ENCODE measurements around the gene PTPRN2.
"Not testable (repeated sequence)": the region's sequence is repeated elsewhere in the genome, so short reads cannot be mapped to it uniquely, and the experiment has no call there.

The PTPRN2 gene

GRCh38 chr7:158050978-158051651 lies 536.5 kb downstream of the PTPRN2 start:
- Mint-ChIP-seq H3K36me3 (ENCODE audit: low read depth) (no peaks in the 10 kb centered on the region), H3K4me1 (ENCODE audit: low read depth) (no peaks in the 10 kb centered on the region), H3K4me3 (no peak overlapping the region), H3K27ac (no peak overlapping the region), H3K9me3 (no peaks in the 10 kb centered on the region), H3K27me3 (no peaks in the 10 kb centered on the region)
- no peak for DNase-seq

GRCh38 chr7:158050441-158050977 lies 537.1 kb downstream of the PTPRN2 start:
- Mint-ChIP-seq H3K27ac (no peak overlapping the region), H3K4me1 (ENCODE audit: low read depth) (no peaks in the 10 kb centered on the region), H3K36me3 (ENCODE audit: low read depth) (no peaks in the 10 kb centered on the region), H3K27me3 (no peaks in the 10 kb centered on the region), H3K9me3 (no peaks in the 10 kb centered on the region), H3K4me3 (no peak overlapping the region)
- DNase-seq = no peak

GRCh38 chr7:158049271-158049670 lies 538.4 kb downstream of the PTPRN2 start:
- Mint-ChIP-seq H3K36me3 (ENCODE audit: low read depth) (no peaks in the 10 kb centered on the region), H3K27me3 (no peaks in the 10 kb centered on the region), H3K27ac (no peak overlapping the region), H3K9me3 (no peaks in the 10 kb centered on the region), H3K4me1 (ENCODE audit: low read depth) (no peaks in the 10 kb centered on the region), H3K4me3 (no peak overlapping the region)
- no peak for DNase-seq

- Mint-ChIP-seq H3K4me3 (no peak overlapping the region), H3K27ac (no peak overlapping the region), H3K9me3 (no peaks in the 10 kb centered on the region), H3K4me1 (ENCODE audit: low read depth) (no peaks in the 10 kb centered on the region), H3K27me3 (no peaks in the 10 kb centered on the region), H3K36me3 (ENCODE audit: low read depth) (no peaks in the 10 kb centered on the region)
- DNase-seq = no peak
These were observed 539.1 kb downstream of the PTPRN2 start for GRCh38 chr7:158048569-158048968.

GRCh38 chr7:158047391-158048059 lies 540.1 kb downstream of the PTPRN2 start:
- Mint-ChIP-seq H3K4me3 (no peak overlapping the region), H3K4me1 (ENCODE audit: low read depth) (no peaks in the 10 kb centered on the region), H3K27me3 (no peaks in the 10 kb centered on the region), H3K36me3 (ENCODE audit: low read depth) (no peaks in the 10 kb centered on the region), H3K9me3 (no peaks in the 10 kb centered on the region), H3K27ac (no peak overlapping the region)
- DNase-seq = no peak

DNA sequence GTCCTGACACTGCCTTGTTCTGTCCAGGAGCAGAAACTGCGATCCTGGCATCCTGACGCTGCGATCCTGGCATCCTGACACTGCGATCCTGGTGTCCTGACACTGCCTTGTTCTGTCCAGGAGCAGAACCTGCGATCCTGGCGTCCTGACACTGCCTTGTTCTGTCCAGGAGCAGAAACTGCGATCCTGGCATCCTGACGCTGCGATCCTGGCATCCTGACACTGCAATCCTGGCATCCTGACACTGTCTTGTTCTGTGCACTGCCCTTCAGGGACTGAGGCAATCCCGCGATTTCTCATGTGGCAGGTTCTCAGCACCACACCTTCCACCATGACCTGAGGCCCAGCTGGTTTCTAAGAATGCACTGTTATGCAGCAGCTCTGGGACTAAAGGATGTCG lies 541.4 kb downstream of the PTPRN2 start:
- not testable (repeated sequence) for H3K27ac Mint-ChIP-seq; DNase-seq; H3K4me1 Mint-ChIP-seq (ENCODE audit: low read depth); H3K36me3 Mint-ChIP-seq (ENCODE audit: low read depth); H3K4me3 Mint-ChIP-seq; H3K27me3 Mint-ChIP-seq; H3K9me3 Mint-ChIP-seq

DNA sequence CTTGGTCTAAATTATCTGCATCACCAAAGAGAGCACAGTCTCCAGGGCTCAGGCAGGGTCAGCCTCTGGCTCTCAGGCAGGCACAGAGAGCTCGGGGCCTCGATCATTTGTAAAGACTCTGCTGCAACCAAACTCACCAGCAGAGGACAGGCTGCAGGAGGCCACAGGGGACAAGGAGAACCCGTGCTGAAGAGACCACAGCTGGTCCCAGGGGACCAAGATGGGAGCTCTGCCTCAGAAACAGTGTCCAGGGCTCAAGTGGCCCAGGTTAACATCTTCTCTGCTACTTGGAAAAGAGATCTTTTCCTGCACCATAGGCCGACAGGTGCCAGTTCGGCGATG lies 543.2 kb downstream of the PTPRN2 start:
- no peak for DNase-seq
- H3K9me3 Mint-ChIP-seq = peaks cover 9% of the 10 kb centered on the region
- no peaks in the 10 kb centered on the region for H3K36me3 Mint-ChIP-seq (ENCODE audit: low read depth)
- H3K4me1 Mint-ChIP-seq (ENCODE audit: low read depth) = no peaks in the 10 kb centered on the region
- H3K27me3 Mint-ChIP-seq = peaks cover 3% of the 10 kb centered on the region
- no peak overlapping the region for H3K4me3 Mint-ChIP-seq
- H3K27ac Mint-ChIP-seq = no peak overlapping the region

DNA sequence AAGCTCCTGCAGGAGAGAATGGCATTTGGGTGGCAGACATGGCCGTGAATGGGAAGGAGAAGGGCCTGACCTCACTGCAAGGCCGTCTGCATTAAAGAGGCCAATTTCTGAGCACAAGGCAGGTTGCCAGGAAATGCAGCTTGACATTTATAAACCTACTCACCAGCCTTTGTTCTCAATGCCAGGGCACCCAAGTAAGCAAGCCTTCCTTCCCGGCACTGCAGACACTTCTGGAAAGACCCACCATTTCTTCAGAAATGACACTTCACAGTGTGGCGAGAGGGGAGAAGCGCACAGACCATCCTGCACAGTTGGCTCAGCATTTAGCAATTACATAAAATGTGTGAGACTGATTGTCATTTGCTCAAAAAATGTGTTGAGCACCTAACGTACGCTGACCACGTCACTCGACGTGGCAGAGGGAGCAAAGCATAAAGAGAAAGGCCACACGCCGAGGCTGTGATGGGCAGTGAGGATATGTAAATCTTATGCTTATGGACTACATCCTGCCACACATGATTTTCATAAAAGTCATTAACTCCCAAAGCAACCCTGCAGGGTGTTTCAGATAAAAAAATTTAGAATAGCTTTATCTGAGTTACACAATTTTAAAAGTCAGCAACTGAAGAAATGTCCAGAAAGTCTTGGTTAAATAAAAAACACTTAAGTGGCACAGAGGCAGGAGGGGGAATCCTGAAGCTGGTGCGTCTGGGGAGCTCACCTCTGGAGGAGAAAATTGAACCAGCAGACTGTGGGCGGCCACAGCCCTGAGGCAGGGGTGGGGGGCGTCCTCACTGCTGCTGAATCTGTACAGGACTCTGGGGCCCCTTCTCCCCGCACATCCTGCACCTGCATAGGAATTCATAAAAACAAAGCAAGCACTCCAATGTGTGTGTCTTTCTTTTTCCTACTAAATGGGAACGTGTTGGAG lies 543.8 kb downstream of the PTPRN2 start:
- H3K27ac Mint-ChIP-seq = no peak overlapping the region
- H3K36me3 Mint-ChIP-seq (ENCODE audit: low read depth) = no peaks in the 10 kb centered on the region
- H3K9me3 Mint-ChIP-seq = peaks cover 12% of the 10 kb centered on the region
- H3K4me3 Mint-ChIP-seq = no peak overlapping the region
- H3K4me1 Mint-ChIP-seq (ENCODE audit: low read depth) = no peaks in the 10 kb centered on the region
- H3K27me3 Mint-ChIP-seq = peaks cover 3% of the 10 kb centered on the region
- DNase-seq = no peak

GRCh38 chr7:158042156-158042880 lies 545.3 kb downstream of the PTPRN2 start:
- Mint-ChIP-seq H3K4me3 (no peak overlapping the region), H3K27me3 (peaks cover 3% of the 10 kb centered on the region), H3K36me3 (ENCODE audit: low read depth) (no peaks in the 10 kb centered on the region), H3K4me1 (ENCODE audit: low read depth) (no peaks in the 10 kb centered on the region), H3K27ac (no peak overlapping the region), H3K9me3 (peaks cover 17% of the 10 kb centered on the region)
- no peak for DNase-seq

DNA sequence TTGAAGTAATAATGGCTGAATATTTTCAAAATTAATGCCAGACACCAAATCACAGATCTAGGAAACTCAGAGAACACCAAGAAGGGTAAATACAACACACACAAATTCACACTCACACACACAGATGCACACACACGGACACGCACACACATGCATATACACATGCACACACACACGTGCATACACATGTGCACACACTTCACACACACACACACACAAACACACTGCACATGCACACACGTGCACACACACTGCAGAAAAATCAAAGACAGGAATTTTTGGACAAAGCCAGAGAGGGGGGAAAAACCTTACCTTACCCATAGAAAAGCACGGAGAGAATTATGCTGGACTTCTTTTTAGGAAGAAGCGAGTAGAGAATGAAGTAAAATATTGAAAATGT lies 547.4 kb downstream of the PTPRN2 start:
- Mint-ChIP-seq H3K4me3 (no peak overlapping the region), H3K9me3 (peaks cover 19% of the 10 kb centered on the region), H3K4me1 (ENCODE audit: low read depth) (no peaks in the 10 kb centered on the region), H3K36me3 (ENCODE audit: low read depth) (no peaks in the 10 kb centered on the region), H3K27me3 (peaks cover 3% of the 10 kb centered on the region), H3K27ac (no peak overlapping the region)
- no peak for DNase-seq

- H3K36me3 Mint-ChIP-seq (ENCODE audit: low read depth) = no peaks in the 10 kb centered on the region
- H3K9me3 Mint-ChIP-seq = peaks cover 21% of the 10 kb centered on the region
- peaks cover 9% of the 10 kb centered on the region for H3K27me3 Mint-ChIP-seq
- DNase-seq = no peak
- no peaks in the 10 kb centered on the region for H3K4me1 Mint-ChIP-seq (ENCODE audit: low read depth)
- H3K4me3 Mint-ChIP-seq = no peak overlapping the region
- no peak overlapping the region for H3K27ac Mint-ChIP-seq
These were observed 548.4 kb downstream of the PTPRN2 start for GRCh38 chr7:158039270-158039669.

DNA sequence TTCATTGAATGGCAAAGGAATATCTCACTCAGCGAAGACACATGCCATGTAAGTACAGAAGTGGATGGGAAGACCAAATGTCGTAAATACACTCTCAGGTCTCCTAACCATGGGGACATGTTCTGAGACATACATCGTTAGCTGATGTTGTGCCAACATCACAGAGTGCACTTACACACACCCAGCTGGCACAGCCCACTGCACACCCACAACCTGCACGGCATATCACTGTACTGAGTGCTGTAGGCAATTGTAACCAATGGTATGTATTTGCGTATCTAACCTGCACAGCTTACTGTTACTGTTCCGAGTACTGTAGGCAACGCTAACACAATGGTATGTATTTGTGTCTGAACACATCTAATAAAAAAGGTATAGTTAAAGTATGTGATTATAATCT lies 550.4 kb downstream of the PTPRN2 start:
- Mint-ChIP-seq H3K4me3 (no peak overlapping the region), H3K4me1 (ENCODE audit: low read depth) (no peaks in the 10 kb centered on the region), H3K27ac (no peak overlapping the region), H3K27me3 (peaks cover 20% of the 10 kb centered on the region), H3K36me3 (ENCODE audit: low read depth) (peaks cover 2% of the 10 kb centered on the region), H3K9me3 (peaks cover 27% of the 10 kb centered on the region)
- no peak for DNase-seq

DNA sequence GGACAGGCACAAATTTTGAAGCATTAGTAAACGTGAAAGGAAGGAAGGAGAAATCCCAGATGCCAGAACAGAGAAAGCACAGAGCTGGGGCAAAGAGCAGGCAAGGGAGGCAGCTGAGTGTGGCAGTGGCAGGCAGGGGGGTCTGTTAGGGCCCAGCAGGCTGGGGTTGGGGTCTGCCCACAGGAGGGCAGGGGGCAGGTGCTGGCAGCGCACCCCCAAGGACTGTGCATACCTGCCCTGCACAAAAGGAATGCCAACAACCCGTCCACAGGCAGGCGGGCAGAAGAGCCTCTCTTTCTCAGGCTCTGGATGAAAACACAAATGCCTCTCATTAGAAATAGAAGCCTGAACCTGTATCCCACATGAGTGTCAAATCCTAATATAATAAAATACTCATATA lies 552.3 kb downstream of the PTPRN2 start:
- no peaks in the 10 kb centered on the region for H3K4me1 Mint-ChIP-seq (ENCODE audit: low read depth)
- no peak overlapping the region for H3K27ac Mint-ChIP-seq
- peaks cover 27% of the 10 kb centered on the region for H3K9me3 Mint-ChIP-seq
- no peak for DNase-seq
- H3K27me3 Mint-ChIP-seq = peaks cover 17% of the 10 kb centered on the region
- H3K36me3 Mint-ChIP-seq (ENCODE audit: low read depth) = peaks cover 2% of the 10 kb centered on the region
- H3K4me3 Mint-ChIP-seq = no peak overlapping the region

DNA sequence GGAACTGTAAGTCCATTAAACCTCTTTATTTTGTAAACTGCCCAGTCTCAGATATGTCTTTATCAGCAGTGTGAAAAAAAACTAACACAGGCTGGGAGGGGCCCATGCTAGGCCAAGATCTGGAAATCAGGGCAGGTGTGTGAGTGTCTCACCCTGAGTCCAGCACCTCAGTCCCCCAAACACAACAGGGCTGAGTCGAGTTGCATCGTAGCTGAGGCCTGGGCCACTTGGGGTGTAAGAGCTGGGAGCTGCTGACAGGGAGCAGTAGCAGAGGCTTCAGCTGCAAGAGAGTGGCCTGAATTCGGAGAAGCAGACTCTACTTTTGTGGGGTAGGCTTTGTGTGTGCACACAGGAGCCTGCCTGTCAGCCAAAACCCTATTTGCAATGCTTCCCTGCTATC lies 553.1 kb downstream of the PTPRN2 start:
- H3K4me3 Mint-ChIP-seq = no peak overlapping the region
- DNase-seq = no peak
- peaks cover 19% of the 10 kb centered on the region for H3K9me3 Mint-ChIP-seq
- peaks cover 2% of the 10 kb centered on the region for H3K36me3 Mint-ChIP-seq (ENCODE audit: low read depth)
- H3K27ac Mint-ChIP-seq = no peak overlapping the region
- peaks cover 17% of the 10 kb centered on the region for H3K27me3 Mint-ChIP-seq
- H3K4me1 Mint-ChIP-seq (ENCODE audit: low read depth) = no peaks in the 10 kb centered on the region

Measured in activated T-cell treated with anti-CD3 and anti-CD28 coated beads, Interleukin-2, amount 50 U/mL, for 24 hours (primary cell).